Measurements from ENCODE around the gene MRPS11. TPM values are rescaled to one million over a fixed set of nuclear protein-coding genes. Genes with fewer than 3 reads are reported as not detected.
A peak's percentile ranks its signal among the peaks of the same experiment; 100 is the strongest.

MRPS11 gene
- total and polyA plus RNA-seq, 2 of the 4 experiments (the other 2 are of a cell fraction), result 66.1 to 87.8 TPM

GRCh38 chr15:88454867-88455810 lies 12.4 kb upstream of the MRPS11 start:
- H2BK20ac ChIP-seq (ENCODE audit: low read depth, low read length), result no peak overlapping the region
- dilution Hi-C loops (cut with HindIII; ENCODE audit: low sequenced_read_pairs, unreplicated experiment), result no loop called here
- peaks cover 4% of the 10 kb centered on the region; the same call in 1 of the 2 replicates for H3K27me3 ChIP-seq (ENCODE audit: control insufficient read depth, insufficient read depth, low read length)
- ChIA-PET POLR2A (ENCODE audit: unreplicated experiment) (no interaction called here), CTCF (interaction anchor here (0.8 to 1.5 kb wide), 5 partner anchors 8 to 145 kb away, joined by 3 to 5 read pairs (median 4); no protein-coding TSS in a partner anchor)
- 14% methylated on average over 6 of the region's 9 CpGs; no CpG with 5 or more reads in 1 of the 2 experiments for WGBS, 2 experiments (ENCODE audit: extremely low coverage in 2 of 2, insufficient read length in 1 of 2)
- peaks cover 1% of the 10 kb centered on the region; the same call in 1 of the 2 replicates for H3K4me1 ChIP-seq (ENCODE audit: control insufficient read depth, insufficient read depth, low read length)
- no peak overlapping the region for H4K5ac ChIP-seq (ENCODE audit: low read depth, low read length)
- no peak overlapping the region for H2BK5ac ChIP-seq (ENCODE audit: low read depth, low read length, poor library complexity, severe bottlenecking)
- H3K79me1 ChIP-seq (ENCODE audit: low read depth in 1 of 2, low read length in 2 of 2), result no peaks in the 10 kb centered on the region
- H2BK120ac ChIP-seq (ENCODE audit: low read depth, low read length), result no peak overlapping the region
- peaks cover 14% of the 10 kb centered on the region for H3K36me3 ChIP-seq (ENCODE audit: control insufficient read depth, insufficient read depth, low read length)
- no peak overlapping the region for H3K23ac ChIP-seq (ENCODE audit: low read depth, low read length)
- peak; percentile 69 for DNase-seq
- H3K27ac ChIP-seq (ENCODE audit: insufficient read depth, low read length), result no peak overlapping the region
- BruUV-seq (replicated peaks), result no TSS peak
- 0 out of 2 replicates have a peak, but pooled peaks cover 3% of the 10 kb centered on the region for H3K9me1 ChIP-seq (ENCODE audit: insufficient read depth, low read length)
- H3K9ac ChIP-seq (ENCODE audit: low read depth, low read length), result no peak overlapping the region
- H2AFZ ChIP-seq (replicated peaks; ENCODE audit: low read length, poor library complexity), result peak overlapping the region; percentile 53
- intact Hi-C loops (cut with micrococcal nuclease), result no loop called here
- no peaks in the 10 kb centered on the region for H3K9me3 ChIP-seq (ENCODE audit: control insufficient read depth, insufficient read depth, low read length)
- no peak overlapping the region for H3K4ac ChIP-seq (ENCODE audit: low read depth, low read length)
- H3K14ac ChIP-seq (replicated peaks; ENCODE audit: low read depth, low read length), result no peak overlapping the region
- H4K20me1 ChIP-seq (ENCODE audit: insufficient read depth, low read length), result no peaks in the 10 kb centered on the region
- H2BK15ac ChIP-seq (ENCODE audit: low read depth, low read length), result no peak overlapping the region
- peak; percentile 68 for TF ChIP-seq RAD21 (IDR thresholded peaks at IDR 0.05; ENCODE audit: low read length)
- TF ChIP-seq CEBPB (IDR thresholded peaks at IDR 0.05; ENCODE audit: low read depth, low read length), result no peak
- no peak for TF ChIP-seq RFX5 (IDR thresholded peaks at IDR 0.05; ENCODE audit: low read depth, low read length)
- TF ChIP-seq USF2 (IDR thresholded peaks at IDR 0.05; ENCODE audit: low read depth, low read length), result no peak
- no peak for TF ChIP-seq ELK1 (IDR thresholded peaks at IDR 0.05; ENCODE audit: borderline replicate concordance, low read depth, low read length)
- peak; percentile 47 for TF ChIP-seq SMC3 (IDR thresholded peaks at IDR 0.05; ENCODE audit: low read depth, low read length)
- no peak for TF ChIP-seq MAZ (IDR thresholded peaks at IDR 0.05; ENCODE audit: borderline replicate concordance, low read depth, low read length)
- TF ChIP-seq RCOR1 (IDR thresholded peaks at IDR 0.05; ENCODE audit: insufficient replicate concordance, low read length), result no peak
- TF ChIP-seq NFE2L2 (IDR thresholded peaks at IDR 0.05; ENCODE audit: low read depth, low read length), result no peak
- no peak for TF ChIP-seq CHD1 (IDR thresholded peaks at IDR 0.05; ENCODE audit: low read depth, low read length)
- peak; percentile 71 for TF ChIP-seq CTCF (conservative IDR thresholded peaks at IDR 0.05; ENCODE audit: low read depth, low read length)
- no peak for TF ChIP-seq POLR2A (IDR thresholded peaks at IDR 0.05; ENCODE audit: low read depth, low read length)
- no peak for TF ChIP-seq BHLHE40 (IDR thresholded peaks at IDR 0.05; ENCODE audit: low read depth, low read length)
- no peak for TF ChIP-seq FOS (IDR thresholded peaks at IDR 0.05; ENCODE audit: low read depth, low read length)
- H2AK5ac ChIP-seq (ENCODE audit: low read depth, low read length), result no peak overlapping the region
- H2AK9ac ChIP-seq (replicated peaks; ENCODE audit: low read depth, low read length, poor library complexity), result no peak overlapping the region
- no peak overlapping the region for H4K91ac ChIP-seq (ENCODE audit: insufficient read depth, low read depth, low read length)
- ATAC-seq (ENCODE audit: low read depth), result peak; percentile 92
- no peak overlapping the region for H3K56ac ChIP-seq (ENCODE audit: extremely low read depth, insufficient read depth, low read length)
- no peak overlapping the region for H3K4me2 ChIP-seq (ENCODE audit: low read depth, low read length)
- no peak overlapping the region for H3K4me3 ChIP-seq (ENCODE audit: insufficient read depth, low read depth, low read length)
- in situ Hi-C loops (cut with MboI; ENCODE audit: low sequenced_read_pairs), result no loop called here
- no peak overlapping the region for H4K8ac ChIP-seq (ENCODE audit: low read depth in 2 of 2, low read length in 2 of 2)
- H3K18ac ChIP-seq (ENCODE audit: low read depth, low read length), result no peak overlapping the region

Measured in IMR-90 (cell line).